Measurements from ENCODE around the gene HTT-AS.

DNA sequence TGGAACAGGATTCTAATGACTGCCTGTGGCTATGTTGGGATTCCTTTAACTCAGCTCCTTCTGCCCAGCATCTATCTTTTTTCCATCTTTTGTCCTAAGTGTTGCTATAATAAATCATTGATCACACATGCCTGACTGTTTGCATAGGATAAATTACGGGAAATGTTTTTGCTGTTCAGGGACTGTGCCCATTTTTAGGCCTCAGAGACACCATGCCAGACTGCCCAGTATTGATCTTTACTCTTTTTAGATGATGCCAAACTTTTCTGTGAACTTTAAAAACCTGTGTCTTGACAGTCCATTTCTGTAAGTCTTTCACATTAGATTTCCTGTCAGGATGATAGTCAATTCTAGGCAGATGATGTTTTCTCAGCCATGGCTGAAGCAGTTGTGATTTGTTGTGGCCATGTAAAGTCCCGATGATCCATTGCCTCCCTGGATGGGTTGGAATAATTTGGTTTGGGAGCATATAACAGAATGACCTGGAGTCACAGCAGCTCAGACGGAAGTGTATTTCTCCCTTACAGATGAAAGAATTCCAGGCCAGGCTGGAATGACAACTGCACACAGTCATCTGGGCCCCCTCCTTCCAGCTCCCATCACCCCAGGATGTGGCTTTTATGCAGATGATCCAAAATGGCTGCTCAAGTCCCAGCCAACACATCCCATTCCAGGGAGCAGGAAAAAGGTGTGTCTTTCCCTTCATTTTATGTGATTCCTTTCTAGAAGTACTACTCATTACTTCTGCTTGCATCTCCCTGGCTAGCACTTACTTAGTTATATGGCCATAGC is 3.4 kb downstream of the HTT-AS start:
- TF ChIP-seq CTCF (IDR thresholded peaks at IDR 0.05; ENCODE audit: low read length) (no peak), EZH2 (IDR thresholded peaks at IDR 0.05; ENCODE audit: borderline replicate concordance, low read length) (no peak)

All from OCI-LY1 (cell line).